Umbilical cord (tissue), 2 donors: ENCODE measurements around the gene RELN. TPM values are rescaled to one million over a fixed set of nuclear protein-coding genes. Genes with fewer than 3 reads are reported as not detected.

Experiments
- DNase-seq: peaks from one replicate; pipeline ENCODE4 v3.0.0-alpha.2; 2015; ENCODE audit warnings: low spot score
- total RNA-seq: library from RNA; depleted of rRNA; stranded (reverse); fragments of >200 nt; gene quantifications from one replicate; pipeline ENCODE4 v1.2.3, GENCODE V29; 2014; ENCODE audit warnings: low replicate concordance; ENCODE audit not compliant: insufficient read depth

RELN gene
- total RNA-seq, 1 donor from 2014 or later = 1.2 TPM

DNA sequence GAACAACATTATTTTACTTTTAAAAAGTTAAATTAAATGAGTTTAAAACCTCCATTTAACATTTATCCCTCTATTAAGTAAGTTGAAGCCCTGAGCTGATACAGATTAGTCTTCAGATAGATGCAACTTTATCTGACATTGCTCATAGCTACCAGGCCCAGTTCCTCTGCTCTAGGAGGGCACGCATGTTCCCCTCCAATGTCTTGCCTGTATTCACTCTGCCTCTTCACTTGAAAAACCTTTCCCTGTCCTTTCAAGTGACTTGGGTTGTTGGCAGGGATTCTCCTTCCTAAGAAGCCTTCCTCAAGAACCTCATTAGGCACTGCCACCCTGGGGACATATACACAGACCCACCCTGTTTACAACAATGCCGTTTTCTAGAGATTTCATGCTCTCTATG, 270.4 kb downstream of the RELN start:
- DNase-seq = no peak

DNA sequence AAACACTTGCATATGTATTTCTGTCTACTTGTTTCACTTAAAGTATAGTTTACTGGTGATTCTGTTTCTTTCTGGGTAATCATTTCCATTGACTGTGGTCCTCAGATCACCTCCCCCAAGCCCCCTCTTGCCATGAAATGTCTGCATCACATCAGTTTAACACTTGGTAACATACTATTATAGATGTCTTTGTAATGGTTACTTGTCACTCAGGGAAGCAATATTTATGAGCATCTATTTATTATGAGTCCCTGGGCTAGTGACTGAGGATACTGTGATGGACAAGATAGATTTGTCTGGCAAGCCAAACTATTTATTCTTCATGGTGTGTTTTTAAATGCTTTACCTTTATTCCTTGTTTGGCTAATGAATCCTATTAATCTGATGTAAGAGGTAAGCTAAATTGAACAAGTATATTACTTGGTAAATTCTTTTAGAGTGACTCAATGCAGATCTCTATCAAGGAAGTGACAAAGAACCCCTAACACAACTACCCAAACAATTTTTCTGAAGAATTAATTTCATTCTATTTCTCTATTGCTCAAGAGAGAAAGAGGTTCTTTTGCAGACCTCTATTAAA, 270.9 kb downstream of the RELN start:
- DNase-seq = no peak

DNA sequence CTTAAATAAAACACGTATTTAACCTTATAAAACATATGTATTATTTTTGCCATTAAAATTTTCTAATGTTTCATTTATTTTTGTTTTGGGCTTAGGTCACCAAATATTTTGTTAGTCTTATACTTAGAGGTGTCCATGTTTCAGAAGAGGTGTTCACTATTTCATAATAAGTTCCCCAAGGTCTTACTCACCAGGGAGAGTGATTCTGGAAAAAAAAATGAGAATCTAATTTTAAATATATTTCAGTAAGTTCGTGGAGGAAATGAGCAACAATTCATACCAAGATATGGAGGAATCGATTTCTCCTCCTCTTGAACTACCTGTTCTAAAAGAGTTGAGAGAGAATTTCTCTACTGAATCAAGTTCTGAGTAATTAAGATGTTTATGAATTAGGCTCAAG, 271.9 kb downstream of the RELN start:
- no peak for DNase-seq

DNA sequence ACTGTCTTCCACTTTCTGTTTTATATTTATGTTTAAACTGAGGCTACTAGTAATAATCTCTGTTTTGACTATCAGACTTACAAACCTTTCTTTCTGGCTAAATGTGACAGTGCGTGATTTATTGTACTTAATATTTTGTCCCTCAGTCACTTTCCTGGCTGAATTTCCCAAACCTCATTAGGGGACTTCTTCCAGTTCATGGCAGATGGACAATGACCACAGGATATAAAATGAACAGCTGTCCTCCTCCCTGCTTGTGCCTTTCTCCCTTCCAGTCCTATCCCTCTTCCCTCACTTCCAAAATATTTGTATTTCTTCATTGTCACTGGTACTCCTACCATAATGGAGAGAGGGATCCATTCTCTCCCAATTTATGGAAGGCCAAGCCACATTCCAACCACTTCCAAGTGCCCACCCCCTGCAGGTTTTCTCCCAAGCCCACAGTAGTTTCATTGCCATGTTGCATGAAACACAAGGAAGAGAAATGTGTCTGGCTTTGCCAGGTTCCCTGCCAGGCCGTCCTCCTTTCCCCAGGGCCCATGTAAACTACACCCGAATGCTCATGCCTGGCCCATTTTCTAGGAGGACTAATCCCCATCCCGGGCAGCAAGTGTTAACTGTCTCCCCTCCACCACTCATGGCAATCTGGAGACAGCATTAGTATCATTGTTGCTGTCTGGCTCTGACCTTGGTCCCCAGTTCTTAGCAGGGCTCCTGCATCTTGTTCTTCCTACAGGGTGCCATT, 273.9 kb downstream of the RELN start:
- DNase-seq = no peak

DNA sequence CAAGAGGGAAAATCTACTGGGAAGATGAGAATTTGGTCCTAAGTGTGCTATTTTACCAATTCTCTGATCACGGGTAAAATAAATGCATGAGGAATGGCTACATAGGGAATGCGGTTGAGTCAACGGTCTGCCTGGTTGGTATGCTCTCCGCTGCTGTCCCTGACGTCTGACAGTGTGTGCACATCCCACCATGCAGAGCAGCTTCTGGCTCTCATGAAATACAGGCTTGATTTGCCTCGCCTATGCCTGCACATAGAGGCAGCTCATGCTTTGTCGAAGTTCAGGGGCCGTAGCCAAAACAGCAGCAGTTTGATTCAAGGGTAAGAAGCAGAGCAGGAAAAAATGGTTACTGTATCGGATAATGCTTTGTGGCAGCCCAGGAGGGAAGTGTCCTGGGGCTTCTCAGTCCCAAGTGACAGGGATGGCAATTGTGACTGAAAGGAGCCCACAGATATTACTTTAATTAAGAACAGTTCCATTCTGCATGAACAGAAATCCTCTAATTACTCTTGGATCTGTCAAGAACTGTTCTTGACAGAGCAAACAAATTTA, 275.0 kb downstream of the RELN start:
- DNase-seq = no peak

DNA sequence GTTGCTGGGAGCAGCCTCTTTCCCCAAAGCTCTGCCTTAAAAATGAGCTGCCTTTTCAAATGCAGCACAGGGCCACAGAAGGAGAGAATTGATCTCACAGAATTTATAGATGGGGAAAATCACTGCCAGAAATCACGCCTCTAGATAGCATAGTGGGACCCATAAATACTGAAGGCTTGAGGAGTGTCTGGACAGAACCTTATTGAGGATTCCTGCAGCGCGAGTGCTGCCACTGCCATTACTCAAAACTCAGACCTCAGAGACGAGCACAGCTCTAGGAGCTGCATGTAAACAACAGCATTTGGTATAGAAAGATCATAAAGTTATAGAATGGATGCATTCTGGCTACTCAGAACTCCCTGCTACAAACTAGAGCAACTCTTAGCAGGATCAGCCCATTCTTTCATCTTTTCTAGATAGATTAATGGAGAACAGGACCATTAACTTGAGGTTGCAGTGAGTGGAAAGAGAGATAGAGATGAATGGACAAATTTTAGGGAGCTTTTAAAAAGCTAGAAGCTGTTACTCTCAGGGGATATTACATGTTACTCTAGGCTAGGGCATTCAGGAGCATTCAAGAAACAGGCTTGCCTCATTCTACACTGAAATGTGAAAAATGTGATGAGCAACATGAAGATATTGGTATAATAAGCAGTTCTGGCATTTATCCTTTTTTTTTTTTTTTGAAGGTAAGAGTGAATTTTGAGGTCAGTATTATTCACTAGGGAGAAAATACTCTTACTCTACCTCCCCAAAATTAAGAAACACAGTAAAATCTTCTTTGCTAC, 276.3 kb downstream of the RELN start:
- DNase-seq = peak; percentile 7

DNA sequence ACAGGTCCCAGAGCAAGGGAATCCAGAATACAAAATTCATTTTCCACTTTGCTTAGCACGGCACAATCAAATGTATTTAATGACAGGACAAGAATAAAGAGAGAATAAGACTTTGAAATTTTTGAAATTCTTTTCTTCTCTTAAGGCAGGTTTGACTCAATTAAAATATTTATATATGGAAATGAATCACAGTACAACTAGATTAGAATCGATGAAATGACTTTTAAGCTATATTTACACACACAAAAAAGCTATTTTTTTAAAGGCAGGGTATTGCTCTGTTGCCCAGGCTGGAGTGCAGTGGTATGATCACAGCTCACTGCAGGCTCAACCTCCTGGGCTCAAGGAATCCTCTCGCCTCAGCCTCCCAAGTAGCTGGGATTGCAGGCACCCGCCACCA, 278.0 kb downstream of the RELN start:
- no peak for DNase-seq

DNA sequence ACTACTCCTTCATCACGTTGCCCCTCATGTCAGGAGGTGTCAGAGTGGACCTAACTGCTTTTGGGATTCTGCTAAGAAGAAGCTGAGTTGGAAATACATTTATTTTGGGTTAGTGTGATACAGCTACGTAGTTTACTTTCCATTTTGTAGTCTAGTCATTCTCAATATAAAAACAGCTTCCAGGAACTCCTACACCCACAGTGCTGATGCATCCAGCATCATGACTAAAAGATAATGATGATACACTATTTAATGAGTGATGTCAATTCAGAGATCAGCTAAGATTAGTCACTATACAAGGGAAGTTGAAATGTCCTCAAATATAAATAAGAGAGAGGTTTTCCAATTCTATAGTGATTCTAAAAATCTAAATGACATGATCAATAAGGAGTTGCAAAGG, 279.2 kb downstream of the RELN start:
- DNase-seq = no peak

DNA sequence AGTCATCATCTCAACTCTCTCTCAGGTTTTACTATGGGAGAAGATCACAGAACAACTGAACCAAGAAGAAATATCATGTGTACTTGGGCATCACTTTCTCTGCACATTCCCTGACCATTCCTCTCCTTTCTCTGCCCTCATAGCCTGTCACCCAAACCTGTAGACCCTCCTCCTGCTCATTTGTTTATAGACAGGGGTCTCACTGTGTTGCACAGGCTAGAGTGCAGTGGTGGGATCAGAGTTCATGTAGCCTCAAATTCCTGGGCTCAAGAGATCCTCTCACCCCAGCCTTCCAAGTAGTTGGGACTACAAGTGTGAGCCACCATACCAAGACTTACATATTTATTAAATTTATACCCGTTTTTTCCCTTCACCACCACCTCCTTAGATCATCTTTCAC, 282.7 kb downstream of the RELN start:
- no peak for DNase-seq

DNA sequence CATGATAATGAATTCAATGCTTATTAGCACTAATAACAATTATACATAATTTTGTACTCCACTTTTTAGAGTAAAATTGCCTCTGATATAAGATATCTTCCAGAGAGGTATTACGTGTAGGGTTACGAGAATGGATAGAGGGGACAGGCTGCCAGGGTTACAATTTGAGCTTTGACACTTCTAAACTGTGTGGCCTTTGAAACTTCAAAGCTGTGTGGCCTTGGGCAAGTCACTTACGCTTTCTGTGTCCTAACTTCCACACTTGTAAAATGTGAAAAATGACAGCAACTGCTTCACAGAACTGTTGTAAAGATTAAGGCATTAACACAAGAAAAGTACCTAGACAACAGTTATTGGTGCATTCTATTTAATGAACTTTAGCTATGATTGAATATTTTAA, 283.9 kb downstream of the RELN start:
- no peak for DNase-seq

DNA sequence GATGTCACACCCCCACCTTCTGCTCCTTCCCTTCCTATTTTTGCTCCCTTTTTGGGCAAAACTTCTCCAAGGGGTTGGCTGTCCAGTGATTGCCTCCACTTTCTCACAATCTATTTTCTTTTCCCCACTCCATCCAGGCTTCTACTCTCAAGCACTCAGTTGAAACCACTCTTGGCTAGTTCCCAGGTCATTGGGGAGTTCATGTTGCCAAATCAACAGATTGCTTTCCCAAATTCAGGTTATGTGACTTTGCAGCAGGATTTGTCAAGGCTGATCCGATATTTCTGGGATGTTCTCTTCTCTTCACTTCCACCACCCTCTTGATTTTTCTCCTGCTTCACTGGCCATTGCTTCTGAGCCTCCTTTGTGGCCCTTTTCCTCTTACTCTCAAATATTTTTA, 284.8 kb downstream of the RELN start:
- DNase-seq = no peak

DNA sequence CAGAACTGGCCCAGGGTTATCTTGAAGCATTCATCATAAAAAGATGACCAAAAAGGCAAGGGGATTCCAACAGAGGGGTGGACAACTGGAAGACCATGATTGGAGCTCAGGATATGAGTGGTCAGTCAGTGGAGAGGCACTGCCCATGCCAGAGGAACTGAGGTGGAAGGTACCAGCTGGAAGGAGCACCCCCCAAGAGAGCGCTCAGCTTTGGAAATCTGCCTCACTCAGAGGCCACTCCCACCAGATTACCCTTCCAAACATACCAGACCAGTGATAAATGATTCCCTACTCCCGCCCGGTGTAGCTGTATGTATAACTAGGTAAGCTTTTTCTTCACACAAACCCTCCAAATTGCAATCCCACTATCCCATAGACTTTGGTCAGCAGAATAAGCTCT, 286.5 kb downstream of the RELN start:
- no peak for DNase-seq

DNA sequence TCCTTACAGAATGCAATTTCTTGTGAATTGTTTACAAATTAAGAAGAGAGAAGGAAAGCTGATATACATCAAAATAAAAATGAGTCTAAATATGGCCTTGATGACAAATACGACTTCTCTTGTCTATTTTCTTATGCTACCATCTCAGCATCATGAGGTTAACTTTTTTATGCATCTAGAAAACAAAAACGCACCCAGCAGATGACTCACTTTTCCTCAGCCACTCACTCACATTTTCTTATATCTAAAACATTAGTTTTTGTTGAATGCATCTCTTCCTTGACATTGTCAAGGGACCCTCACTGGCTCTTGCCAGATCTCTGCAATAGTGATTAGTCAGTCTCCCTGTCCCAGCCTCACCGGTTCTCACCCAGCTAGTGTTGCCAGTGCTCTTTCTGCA, 287.0 kb downstream of the RELN start:
- no peak for DNase-seq

DNA sequence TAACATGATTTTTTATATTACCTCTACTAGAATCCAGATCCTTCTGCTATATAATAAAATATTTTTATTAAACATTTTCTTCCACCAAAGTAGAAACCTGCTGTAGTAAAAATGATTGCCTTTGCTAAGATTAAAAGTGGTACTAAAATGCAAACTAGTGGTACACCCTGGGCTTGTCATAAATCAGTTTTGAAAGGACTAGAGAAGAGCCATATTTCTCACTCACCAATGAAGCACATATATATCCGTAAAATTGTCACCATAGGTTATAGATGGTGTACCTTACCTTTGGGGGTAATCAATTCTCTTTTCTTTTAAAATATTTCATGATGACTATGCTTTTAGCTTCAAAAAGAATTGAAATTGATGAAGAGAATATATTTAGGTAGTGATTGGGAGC, 290.4 kb downstream of the RELN start:
- no peak for DNase-seq

DNA sequence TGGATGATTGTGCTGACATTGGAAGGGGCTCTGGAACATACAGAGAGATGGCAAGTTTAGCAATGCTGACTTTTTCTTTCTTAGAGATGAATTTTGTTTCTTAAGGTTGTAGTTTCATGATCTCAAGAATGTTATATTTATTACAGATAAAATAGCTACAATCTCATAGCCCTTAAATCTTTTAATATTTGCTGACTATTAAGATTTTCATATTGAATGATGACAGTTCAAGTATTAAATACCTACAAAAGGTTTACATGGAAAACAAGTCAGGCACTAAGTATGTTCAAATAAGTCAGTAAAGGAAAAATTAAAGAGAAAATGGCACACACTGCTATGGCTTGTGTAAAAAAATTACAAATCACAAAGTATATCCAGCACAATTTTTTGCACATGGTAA, 291.4 kb downstream of the RELN start:
- DNase-seq = no peak

DNA sequence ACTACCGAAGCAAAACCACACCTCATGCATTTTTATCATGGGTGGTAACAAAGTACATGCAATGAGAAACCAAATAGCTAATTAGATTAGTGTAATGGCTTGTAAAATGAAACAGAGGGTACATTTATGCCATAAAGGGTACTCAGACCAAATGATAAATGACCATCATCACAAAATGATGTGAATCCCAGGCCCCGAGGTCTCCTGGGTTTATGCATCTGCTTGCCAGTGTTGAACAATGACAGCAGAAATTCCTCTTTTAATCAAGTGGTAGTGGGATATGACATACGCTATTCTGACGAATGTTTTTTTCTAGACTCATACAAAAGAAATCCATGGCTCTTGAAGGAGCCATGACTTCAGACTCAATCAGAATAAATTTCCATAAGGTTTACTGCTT, 293.9 kb downstream of the RELN start:
- no peak for DNase-seq

DNA sequence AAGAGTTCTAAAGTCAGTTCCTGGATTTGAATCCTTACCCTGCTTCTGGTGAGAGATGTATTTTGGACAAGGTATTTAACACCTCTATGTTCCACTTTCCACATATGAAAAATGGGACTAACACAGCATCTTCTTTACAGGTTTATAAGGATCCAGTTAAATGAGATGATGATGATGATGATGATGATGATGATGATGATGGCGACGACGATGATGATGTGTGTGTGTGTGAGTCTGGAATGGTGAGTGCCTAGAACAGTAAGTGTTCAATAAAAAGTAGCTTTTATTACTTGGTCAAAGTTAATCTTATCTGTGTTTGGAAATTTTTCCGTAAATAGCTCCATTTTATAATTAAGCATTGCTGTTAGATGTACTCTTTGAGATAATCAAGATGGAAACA, 295.2 kb downstream of the RELN start:
- DNase-seq = no peak

DNA sequence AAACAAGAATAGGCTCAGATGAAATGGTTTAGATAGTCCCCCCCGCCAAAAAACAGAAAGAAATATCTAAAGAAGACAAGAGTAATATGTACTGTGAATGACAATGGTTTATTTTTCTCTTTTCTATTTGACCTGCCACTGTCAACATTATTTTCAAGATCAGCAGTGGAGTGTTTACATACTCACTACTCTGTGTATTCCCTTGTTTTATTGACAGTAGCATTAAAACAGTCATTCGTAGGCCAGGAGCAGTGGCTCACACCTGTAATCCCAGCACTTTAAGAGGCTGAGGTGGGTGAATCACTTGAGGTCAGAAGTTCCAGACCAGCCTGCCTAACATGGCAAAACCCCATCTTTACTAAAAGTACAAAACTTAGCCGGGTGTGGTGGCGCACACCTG, 298.2 kb downstream of the RELN start:
- DNase-seq = no peak

DNA sequence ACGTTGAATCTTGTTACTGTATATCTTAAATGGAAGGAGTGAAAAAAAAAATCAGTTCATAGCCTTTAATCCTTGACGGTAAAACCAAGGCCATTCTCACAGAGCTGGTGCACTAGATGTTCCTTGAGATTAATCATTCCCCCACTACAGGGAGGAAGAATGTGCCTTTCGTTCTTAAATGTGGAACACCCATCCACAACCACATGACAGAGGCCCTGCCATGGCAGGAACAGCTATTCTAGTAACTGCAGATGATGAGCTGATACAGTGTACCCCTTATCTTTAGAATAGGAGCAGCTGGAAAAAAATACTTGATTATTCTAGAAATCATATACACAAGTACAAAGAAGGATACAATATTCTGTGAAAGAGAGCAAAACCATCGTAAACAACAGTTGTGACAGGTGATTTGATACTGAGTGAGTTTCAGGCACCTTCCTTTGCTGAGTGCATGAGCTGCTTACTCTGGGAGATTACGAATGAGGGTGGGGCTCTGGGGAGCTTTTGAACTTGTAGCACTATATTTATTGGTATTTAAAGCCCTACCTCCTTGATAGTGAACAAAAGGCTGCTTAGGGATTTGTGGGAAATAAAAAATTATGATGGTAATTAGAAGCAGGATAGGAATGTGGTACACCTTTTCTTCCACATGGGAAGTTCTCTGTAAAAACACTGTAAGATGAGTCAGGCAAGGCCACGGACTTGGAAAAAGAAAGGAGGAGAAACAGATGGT, 299.1 kb downstream of the RELN start:
- no peak for DNase-seq

DNA sequence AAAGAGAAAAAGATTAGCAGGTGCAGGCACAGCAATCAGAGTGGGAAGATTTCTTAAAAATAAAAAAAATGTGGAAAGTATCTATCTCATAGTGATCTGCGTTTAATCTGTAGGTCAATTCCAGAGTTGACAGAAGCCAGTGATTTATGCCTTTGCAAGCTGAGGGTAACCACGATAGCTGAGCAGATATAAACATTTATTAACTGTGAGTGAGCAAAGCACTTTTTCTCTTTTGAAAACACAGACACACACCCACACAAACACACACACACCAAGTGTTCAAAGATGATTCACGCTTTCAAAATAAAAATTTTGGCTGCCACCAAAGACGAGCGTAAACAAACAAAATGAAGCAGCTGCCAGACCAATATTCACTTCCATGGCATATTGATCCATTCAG, 300.2 kb downstream of the RELN start:
- DNase-seq = no peak

DNA sequence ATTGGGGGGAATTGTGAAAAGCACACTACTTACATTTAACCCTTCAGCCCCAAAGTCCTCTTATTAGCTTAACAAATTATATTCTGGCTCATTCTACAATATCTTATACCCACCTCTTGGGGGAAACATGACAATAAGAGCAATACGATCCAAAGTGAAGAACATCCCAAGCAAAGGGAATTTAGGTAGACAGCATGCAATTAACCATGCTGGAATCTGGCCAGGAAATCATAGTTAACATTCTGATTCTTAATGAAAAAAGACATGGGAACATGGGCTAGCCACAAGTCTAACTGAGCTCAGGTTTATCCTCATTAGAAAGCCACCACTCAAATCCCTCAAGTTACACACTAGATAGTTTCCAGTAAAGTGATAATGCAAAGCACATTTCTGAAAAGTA, 301.5 kb downstream of the RELN start:
- no peak for DNase-seq

DNA sequence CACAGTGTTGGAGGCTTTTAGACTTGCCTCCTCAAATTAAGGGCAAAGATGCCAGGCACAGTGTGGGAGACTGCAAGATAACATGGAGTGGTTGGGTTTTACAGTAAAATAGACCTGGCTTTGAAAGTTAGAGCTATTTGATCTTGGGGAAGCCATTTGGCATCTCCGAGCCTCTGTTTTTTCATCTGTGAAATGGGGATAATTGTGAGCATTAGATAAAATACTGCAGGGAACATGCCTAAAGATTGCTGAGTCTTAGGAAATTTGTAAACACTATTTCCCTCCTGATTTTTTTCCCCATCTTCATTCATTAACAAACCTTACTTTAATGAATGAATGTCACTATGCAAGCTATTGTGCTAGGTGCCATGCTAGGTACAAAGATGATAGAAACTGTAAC, 302.2 kb downstream of the RELN start:
- DNase-seq = no peak
